C4-2B (cell line): ENCODE data around the gene ZEB2.

Experiments
- H3K27ac ChIP-seq: fragments of 450-650 bp; 2 replicates; pipeline ENCODE4 v1.5.1; 2017
- CTCF ChIP-seq: fragments of 450-650 bp; conservative IDR thresholded peaks from 2 replicates; pipeline ENCODE4 v1.5.1; 2017; ENCODE audit warnings: mild to moderate bottlenecking
- ZFX ChIP-seq: fragments of 450-650 bp; IDR thresholded peaks from 2 replicates; pipeline ENCODE4 v1.6.1; 2017

The ZEB2 gene

DNA sequence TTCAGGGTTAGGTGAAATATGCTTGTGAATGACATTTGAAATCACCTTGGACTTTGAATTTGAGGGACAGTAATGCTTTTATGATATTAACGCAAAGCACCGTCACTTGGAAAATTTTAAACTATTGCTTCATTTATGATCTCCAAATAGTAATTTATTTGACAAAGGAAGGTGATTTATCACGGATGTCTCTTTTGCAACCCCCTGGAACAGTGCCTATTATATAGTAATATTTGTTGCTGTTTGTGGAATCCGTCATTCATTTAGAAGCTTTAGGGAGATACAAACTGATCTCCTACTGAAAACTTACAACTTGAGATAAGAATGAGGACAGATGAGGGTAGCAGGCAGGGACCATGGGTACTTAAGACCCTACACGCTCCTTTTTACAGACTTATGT lies 10.7 kb upstream of the ZEB2 start:
- TF ChIP-seq CTCF (no peak), ZFX (no peak)
- H3K27ac ChIP-seq: no peak overlapping the region

GRCh38 chr2:144529841-144530240 lies 9.9 kb upstream of the ZEB2 start:
- no peak overlapping the region for H3K27ac ChIP-seq

GRCh38 chr2:144528108-144528507 lies 8.2 kb upstream of the ZEB2 start:
- TF ChIP-seq CTCF (no peak), ZFX (no peak)
- H3K27ac ChIP-seq: no peak overlapping the region

More at GRCh38 chr2:144529841-144530240, 9.9 kb upstream of the ZEB2 start:
- TF ChIP-seq CTCF (no peak), ZFX (no peak)

- no peak overlapping the region for H3K27ac ChIP-seq
- TF ChIP-seq ZFX (no peak), CTCF (no peak)
Observed at GRCh38 chr2:144526831-144527230, 6.9 kb upstream of the ZEB2 start.

GRCh38 chr2:144524118-144525009 lies 4.4 kb upstream of the ZEB2 start:
- TF ChIP-seq CTCF (no peak), ZFX (no peak)
- H3K27ac ChIP-seq: no peak overlapping the region

DNA sequence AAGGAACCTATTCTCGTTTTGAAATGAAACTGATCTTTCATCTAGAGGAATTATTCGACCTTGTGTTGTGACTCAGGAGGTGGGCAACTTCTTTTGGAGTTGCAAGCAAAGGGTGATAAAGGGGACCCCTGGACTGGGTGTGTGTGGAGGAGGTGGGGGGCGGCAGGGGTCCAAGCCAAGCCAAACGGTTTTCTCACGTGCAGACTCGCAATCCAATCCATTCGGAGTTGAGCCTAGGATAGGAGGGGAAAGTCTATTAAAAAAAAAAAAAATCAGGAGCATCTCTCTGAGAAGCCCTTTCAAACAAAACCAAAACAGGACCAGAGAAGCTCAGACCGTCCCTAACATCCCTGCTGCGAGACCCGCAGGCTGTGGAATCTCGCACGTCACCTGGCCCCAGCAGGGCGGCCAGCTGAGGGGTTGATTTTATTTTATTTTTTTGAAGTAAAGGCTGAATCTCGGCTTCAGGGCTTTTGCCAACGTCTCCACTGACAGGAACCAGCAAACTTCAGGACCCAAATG lies 3.7 kb upstream of the ZEB2 start:
- TF ChIP-seq CTCF: no peak
- no peak for TF ChIP-seq ZFX
- no peak overlapping the region for H3K27ac ChIP-seq

DNA sequence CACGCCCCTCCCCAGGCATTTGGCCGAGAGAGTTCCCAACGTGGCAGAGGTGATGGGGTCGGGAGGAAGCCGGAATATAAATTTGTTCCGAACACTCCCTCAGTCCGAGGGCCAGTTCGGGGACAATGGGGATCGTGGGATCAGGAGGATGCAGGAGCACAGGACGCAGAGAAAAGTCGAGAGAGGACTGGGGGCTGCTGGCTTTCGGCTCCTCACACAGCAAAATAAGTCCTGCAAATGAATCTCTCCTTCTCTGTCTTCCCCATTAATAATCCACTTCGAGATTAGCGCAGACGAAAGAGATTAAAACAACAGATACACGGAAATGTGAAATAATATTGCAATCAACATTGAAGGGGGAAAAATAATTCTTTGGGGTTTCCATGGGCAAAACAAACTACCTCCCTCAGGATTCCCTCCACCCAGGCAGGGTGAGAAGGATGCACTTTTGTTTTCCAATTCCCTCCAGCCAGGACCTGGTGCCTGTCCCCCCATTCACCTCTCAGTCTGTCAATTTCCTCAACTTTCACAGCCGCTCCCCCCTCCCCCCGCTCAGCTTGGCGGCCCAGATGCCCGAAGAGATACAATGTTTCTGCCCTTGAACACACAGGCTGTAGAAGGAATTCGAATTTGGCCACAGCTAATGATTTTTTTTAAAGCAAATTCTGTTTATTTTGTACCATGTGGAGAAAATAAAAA lies 3.1 kb upstream of the ZEB2 start:
- no peak overlapping the region for H3K27ac ChIP-seq
- TF ChIP-seq ZFX (no peak), CTCF (no peak)
